ENCODE data around the gene TPSAB1.
"Not testable (repeated sequence)": the region's sequence is repeated elsewhere in the genome, so short reads cannot be mapped to it uniquely, and the experiment has no call there.

The TPSAB1 gene

DNA sequence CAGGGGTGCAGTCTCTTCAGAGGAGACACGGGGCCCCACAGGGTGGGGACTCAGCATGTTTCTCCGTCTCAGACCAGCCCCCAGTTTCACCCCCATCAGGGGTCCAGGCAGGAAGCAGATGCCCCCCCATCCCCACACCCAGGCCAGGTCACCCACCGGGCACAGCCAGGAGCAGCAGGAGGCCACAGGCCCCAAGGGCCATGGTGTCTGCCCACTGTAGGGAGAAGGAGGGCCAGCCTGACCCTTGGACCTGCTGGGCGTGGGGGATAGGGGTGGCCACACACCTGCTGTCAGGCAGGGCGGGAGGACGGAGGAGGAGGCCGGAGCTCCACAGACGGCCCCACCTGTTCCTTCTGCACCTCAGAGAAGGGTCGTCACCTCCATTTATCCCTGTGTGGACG lies 15.5 kb upstream of the TPSAB1 start, which contains the start of gene TPSG1:
Gene TPSG1 (minus strand): TSS at position 218 of the 401 bp plus-strand sequence. CDS start 16 bp downstream, at position 202.
- DNase-seq = no peak

GRCh38 chr16:1225728-1226311 lies 14.7 kb upstream of the TPSAB1 start:
- DNase-seq = not testable (repeated sequence)

GRCh38 chr16:1226692-1227091 lies 13.8 kb upstream of the TPSAB1 start:
- not testable (repeated sequence) for DNase-seq

- not testable (repeated sequence) for DNase-seq
Observed at GRCh38 chr16:1228227-1228626, 12.3 kb upstream of the TPSAB1 start.

DNA sequence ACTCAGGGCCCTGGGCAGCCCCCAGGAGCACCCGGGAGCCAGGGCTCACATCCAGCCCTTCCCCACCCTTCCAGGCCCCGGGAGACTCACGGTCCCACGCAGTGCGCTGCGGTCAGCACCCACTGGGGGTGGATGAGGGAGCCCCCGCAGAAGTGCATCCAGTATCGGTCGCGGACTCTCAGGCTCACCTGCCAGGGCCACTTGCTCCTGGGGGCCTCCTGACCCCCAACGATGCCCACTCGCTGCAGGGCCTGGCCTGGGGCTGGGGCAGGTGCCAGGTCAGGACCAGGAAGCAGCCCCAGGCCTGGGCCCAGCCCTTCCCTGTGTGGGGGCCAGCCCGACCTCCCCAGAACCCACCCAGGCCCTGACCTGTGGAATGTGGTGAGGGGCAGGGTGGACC lies 11.0 kb upstream of the TPSAB1 start:
- not testable (repeated sequence) for DNase-seq

DNA sequence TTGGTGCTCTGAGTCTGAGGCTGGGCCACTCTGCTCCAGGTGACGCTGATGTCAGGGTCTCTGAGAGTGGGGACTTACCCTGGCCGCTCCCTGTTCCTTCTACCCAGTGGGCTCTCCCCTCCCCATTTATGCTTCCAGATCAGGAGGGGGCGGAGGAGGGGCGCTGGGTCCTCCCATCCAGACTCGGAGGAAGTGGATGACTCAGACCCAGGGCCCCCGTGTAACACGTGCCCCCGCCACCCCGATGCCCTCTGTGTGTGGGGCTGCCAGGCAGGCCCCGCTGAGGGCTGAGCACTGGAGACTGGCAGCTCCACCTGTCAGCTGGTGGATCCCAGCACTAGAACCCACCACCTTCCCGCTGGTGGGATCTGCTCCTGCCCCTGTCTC lies 10.4 kb upstream of the TPSAB1 start, which contains the start of gene TPSB2:
Gene TPSB2 (minus strand): TSS at position 101 of the 387 bp plus-strand sequence. CDS start 233 bp downstream, outside the sequence.
- DNase-seq = not testable (repeated sequence)

DNA sequence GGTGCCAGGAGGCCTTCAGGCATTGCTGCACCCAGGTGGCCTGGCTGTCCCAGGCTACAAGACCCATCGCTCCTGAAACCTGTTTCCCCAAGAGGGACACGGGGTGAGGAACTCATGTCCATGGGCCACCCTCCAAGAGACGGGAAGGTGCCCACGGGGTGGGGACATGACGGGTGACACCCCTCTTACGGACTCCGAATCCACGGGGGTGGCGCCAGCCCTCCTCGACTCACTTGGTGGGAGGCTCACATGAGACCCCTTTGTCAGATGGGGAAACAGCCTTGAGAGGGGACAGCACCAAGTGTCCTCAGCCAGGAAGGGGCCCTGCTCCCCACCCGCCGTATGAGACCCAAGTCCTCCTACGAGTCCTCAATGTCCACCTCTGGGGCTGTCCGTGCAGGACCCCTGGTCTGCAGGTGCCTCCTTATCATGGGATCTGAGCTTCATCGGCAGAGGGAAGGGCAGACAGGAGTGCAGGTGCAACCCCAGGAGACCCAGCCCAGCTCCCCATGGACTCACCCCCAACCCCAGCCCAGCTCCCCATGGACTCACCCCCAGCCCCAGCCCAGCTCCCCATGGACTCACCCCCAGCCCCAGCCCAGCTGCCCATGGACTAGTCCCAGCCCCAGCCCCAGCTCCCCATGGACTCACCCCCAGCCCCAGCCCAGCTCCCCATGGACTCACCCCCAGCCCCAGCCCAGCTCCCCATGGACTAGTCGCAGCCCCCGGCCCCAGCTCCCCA lies 9.9 kb upstream of the TPSAB1 start:
- DNase-seq = not testable (repeated sequence)

GRCh38 chr16:1231301-1231700 lies 9.2 kb upstream of the TPSAB1 start:
- not testable (repeated sequence) for DNase-seq

- DNase-seq = not testable (repeated sequence)
Observed at GRCh38 chr16:1232049-1232748, 8.3 kb upstream of the TPSAB1 start.

DNA sequence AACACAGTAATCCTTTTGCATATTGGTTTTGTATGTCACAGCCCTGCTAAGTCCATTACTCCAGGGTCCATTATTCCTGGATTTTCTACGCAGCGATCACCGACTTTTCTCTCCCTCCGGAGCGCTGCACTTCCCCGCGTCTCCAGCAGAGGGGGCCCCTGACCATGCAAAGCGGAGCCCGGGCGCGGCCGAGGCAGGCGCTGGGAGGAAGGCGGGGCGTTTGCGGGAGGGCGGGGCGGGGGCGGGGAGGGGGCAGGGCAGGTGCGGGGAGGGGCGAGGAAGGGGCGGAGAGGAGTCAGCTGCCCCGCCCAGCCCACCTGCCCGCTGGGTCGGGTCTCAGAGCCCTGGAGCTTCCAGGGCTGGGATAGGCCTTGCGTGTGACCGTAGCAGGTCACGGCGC lies 3.8 kb upstream of the TPSAB1 start:
- DNase-seq = not testable (repeated sequence)

DNA sequence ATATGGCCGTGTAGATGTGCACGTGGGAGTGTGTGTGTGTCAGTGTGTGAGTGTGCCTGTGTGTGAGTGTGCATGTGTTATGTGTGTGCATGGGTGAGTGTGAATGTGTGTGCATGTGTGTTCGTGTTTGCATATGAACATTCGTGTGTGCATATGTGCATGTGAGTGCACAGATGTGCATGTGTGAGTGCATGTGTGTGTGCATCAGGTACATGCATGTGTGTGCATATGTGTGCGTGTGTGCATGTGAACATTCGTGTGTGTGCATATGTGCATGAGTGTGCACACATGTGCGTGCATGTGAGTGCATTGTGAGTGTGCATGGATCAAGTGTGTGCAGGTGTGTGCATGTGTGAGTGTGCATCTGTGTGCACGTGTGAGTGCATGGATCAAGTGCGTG lies 2.5 kb upstream of the TPSAB1 start:
- DNase-seq = no peak

- DNase-seq = not testable (repeated sequence)
Observed at GRCh38 chr16:1238909-1239308, 1.6 kb upstream of the TPSAB1 start.

GRCh38 chr16:1239575-1239974 lies 930 bp upstream of the TPSAB1 start:
- not testable (repeated sequence) for DNase-seq

- DNase-seq = not testable (repeated sequence)
Observed at GRCh38 chr16:1241081-1241480, 576 bp downstream of the TPSAB1 start.

DNA sequence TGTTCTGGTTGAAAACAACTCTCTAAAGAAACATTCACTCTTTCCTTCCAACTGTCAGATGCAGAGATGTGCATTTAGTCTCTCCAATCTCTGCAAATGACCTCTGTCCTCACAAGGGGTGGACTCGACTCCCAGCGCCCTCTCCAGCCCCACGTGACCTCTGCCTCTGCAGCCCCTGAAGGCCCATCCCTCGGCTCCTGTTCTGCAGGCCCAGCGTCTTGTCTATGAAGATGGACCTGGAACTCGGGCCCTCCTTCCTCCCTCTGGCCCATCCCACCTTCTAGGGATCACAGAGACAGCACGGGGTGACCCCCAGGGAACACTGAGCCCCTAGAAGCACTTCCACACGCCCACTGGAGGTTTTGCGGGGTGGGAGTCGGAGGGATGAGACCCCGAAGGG lies 2.9 kb downstream of the TPSAB1 start:
- DNase-seq = not testable (repeated sequence)

DNA sequence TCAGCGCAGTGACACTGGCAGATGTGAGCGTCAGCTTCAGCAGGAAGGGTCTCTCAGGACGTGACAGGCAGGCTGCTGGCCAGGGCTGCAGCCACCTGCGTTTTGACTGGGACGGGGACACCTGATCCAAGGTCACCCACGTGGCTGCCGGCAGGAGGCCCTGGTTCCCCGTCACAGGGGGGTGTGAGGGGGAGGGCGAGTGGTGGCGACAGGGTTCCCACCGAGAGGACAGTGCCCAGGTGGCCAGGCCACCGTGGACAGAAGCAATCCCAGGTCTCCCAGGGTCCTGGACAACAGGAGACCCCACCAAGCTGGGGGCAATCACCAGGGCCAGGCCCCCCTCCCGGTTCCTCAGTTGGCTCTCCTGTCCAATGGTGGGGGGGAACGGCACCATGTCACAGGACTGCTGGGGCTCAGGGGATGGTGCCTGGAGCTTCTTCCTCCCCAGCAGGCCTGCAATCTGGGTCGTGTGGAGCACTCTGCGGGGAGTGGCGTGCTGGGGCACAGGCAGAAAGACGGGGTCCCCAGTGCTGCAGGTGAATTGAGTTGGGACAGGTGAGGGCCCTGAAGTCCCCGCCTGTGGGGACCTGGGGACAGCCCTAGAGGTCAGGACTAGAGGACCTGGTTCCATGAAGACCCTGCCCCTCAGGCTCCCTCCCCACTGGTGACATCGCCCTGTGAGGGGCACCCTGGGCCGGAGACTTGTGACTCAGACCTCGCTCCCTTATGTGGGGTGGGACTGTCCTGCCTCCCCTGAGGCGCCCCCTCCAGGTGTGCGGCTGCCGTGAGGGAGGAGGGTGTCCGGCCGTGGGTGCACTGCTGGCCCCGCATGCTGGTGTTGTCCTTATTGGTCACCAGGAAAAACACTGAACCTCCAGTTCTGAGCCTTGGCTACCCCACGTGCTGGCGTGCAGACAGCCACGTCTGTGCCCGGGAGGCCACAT lies 3.7 kb downstream of the TPSAB1 start:
- DNase-seq = not testable (repeated sequence)

- peak in 1 of 2 donors; percentile 56 for DNase-seq
Observed at GRCh38 chr16:1244881-1245280, 4.4 kb downstream of the TPSAB1 start.

DNA sequence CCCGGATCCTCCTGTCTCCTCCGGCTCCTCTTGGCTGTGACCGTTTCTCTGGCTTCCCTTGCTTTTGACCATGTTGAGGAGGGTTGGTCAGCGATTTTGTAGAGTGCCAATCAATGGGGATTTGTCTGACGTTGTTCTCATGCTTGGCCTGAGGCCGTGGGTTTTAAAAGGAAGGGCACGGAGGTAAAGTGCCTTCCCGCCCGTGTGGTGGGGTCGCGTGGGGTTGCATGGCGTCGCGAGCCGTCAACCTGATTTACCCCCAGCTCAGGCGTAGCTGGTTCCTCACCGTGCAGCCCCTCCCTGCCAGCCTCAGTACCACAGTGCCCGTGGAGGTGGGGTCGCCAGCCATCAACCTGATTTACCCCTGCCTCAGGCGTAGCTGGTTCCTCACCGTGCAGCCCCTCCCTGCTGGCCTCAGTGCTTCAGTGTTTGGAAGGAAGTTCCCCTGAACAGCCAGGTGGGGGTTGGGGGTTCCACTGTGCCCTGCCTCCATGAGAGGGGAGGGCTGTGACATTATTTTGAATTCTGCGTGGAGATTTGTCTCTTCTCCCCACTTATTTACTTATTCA lies 5.0 kb downstream of the TPSAB1 start:
- no peak for DNase-seq

GRCh38 chr16:1247903-1248537 lies 7.5 kb downstream of the TPSAB1 start:
- DNase-seq = not testable (repeated sequence)

- DNase-seq = not testable (repeated sequence)
Observed at GRCh38 chr16:1249031-1249755, 8.7 kb downstream of the TPSAB1 start.

Measured in CD4-positive, alpha-beta T cell treated with Interleukin-1 beta for 1 hour (primary cell).